Endothelial cell of umbilical vein (primary cell): Measurements from ENCODE around the gene TLE4.

ENCODE experiments used
- CTCF ChIP-seq, 2 donors: IDR thresholded peaks; 1 replicate in 1 of 2; 2 replicates in 1 of 2; pipeline ENCODE4 v1.5.1; 2011; ENCODE audit warnings: low read length in 2 of 2, mild to moderate bottlenecking in 2 of 2, moderate library complexity in 2 of 2, control low read depth in 1 of 2, inconsistent platforms in 1 of 2, low read depth in 1 of 2; ENCODE audit not compliant: insufficient read depth in 1 of 2; ENCODE audit errors: extremely low read depth in 1 of 2
- POLR2A ChIP-seq: IDR thresholded peaks from 2 replicates; pipeline ENCODE4 v1.6.1; 2012; ENCODE audit warnings: low read depth, mild to moderate bottlenecking, control low read depth, low read length
- POLR2AphosphoS5 ChIP-seq: IDR thresholded peaks from 2 replicates; pipeline ENCODE4 v1.6.1; 2012; ENCODE audit warnings: low read depth, mild to moderate bottlenecking, control low read depth, low read length, moderate library complexity; ENCODE audit not compliant: insufficient read depth

GRCh38 chr9:79575547-79575946 is 3.8 kb downstream of the TLE4 start:
- TF ChIP-seq POLR2AphosphoS5: no peak
- TF ChIP-seq CTCF (IDR thresholded peaks at IDR 0.05; ENCODE audit: extremely low read depth in 1 of 2, insufficient read depth in 1 of 2, low read depth in 1 of 2, low read length in 2 of 2): no peak
- no peak for TF ChIP-seq POLR2A
